HepG2 (cell line): Measurements from ENCODE around the gene ZNF615. TPM values are rescaled to one million over a fixed set of nuclear protein-coding genes. Genes with fewer than 3 reads are reported as not detected.

Experiments
- CREB3 ChIP-seq: sonication (generic); formaldehyde crosslinking; IDR thresholded peaks from 2 replicates; pipeline ENCODE4 v1.5.0; 2020; ENCODE audit warnings: missing genetic modification reagents
- DDIT3 ChIP-seq: sonication (generic); formaldehyde crosslinking; IDR thresholded peaks from 2 replicates; pipeline ENCODE4 v1.4.0; 2020; ENCODE audit warnings: mild to moderate bottlenecking, missing genetic modification reagents
- GPN1 ChIP-seq: sonication (generic); formaldehyde crosslinking; IDR thresholded peaks from 2 replicates; pipeline ENCODE4 v1.5.1; 2020; ENCODE audit warnings: missing genetic modification reagents, borderline replicate concordance
- HMG20A ChIP-seq: IDR thresholded peaks from 2 replicates; pipeline ENCODE4 v1.6.1; 2016; ENCODE audit warnings: borderline replicate concordance
- MEF2D ChIP-seq: sonication (generic); formaldehyde crosslinking; IDR thresholded peaks from 2 replicates; pipeline ENCODE4 v1.5.1; 2020; ENCODE audit warnings: mild to moderate bottlenecking, missing genetic modification reagents
- MIER3 ChIP-seq: IDR thresholded peaks from 2 replicates; pipeline ENCODE4 v1.6.1; 2016; ENCODE audit warnings: missing compliant biosample characterization, borderline replicate concordance
- PHF21A ChIP-seq: sonication (generic); formaldehyde crosslinking; IDR thresholded peaks from 2 replicates; pipeline ENCODE4 v1.5.0; 2020; ENCODE audit warnings: mild to moderate bottlenecking, missing genetic modification reagents
- ZMAT3 ChIP-seq: sonication (generic); formaldehyde crosslinking; conservative IDR thresholded peaks from 2 replicates; pipeline ENCODE4 v1.7.0; 2021; ENCODE audit warnings: missing genetic modification reagents
- ZMYM3 ChIP-seq: sonication (generic); formaldehyde crosslinking; IDR thresholded peaks from 2 replicates; pipeline ENCODE4 v1.5.1; 2020; ENCODE audit warnings: mild to moderate bottlenecking, missing genetic modification reagents
- ZNF331 ChIP-seq: sonication (generic); formaldehyde crosslinking; IDR thresholded peaks from 2 replicates; pipeline ENCODE4 v1.4.0; 2020; ENCODE audit warnings: missing genetic modification reagents
- ZNF33B ChIP-seq: sonication (generic); formaldehyde crosslinking; IDR thresholded peaks from 2 replicates; pipeline ENCODE4 v1.5.1; 2020; ENCODE audit warnings: mild to moderate bottlenecking, missing genetic modification reagents
- ZNF598 ChIP-seq: sonication (generic); formaldehyde crosslinking; IDR thresholded peaks from 2 replicates; pipeline ENCODE4 v1.5.1; 2020; ENCODE audit warnings: mild to moderate bottlenecking, missing genetic modification reagents, borderline replicate concordance
- ZNF704 ChIP-seq: sonication (generic); formaldehyde crosslinking; IDR thresholded peaks from 2 replicates; pipeline ENCODE4 v1.8.1; 2023; ENCODE audit warnings: mild to moderate bottlenecking, inconsistent platforms, moderate library complexity, missing genetic modification reagents, borderline replicate concordance
- ZNF737 ChIP-seq: sonication (generic); formaldehyde crosslinking; IDR thresholded peaks from 2 replicates; pipeline ENCODE4 v1.5.0; 2020; ENCODE audit warnings: missing genetic modification reagents, mild to moderate bottlenecking, borderline replicate concordance
- polyA plus RNA-seq, 8 experiments: library from polyadenylated mRNA; depleted of rRNA in 3 of 8; stranded (reverse) in 7 of 8; unstranded in 1 of 8; fragments of >200 nt; fragmentation: Illumina TruSeq in 4 of 8; extraction: Trizol in 4 of 8; gene quantifications; 2 replicates each; pipeline versions ENCODE4 v1.2.1 to v1.2.3, GENCODE V29; 2011 to 2016; ENCODE audit warnings: low read depth in 4 of 8, missing spikeins in 1 of 8, mixed read lengths in 1 of 8; ENCODE audit not compliant: insufficient read depth in 1 of 8
- total RNA-seq, 5 experiments: library from RNA; depleted of rRNA; stranded (reverse); fragments of >200 nt; fragmentation: Illumina TruSeq; extraction: Trizol; gene quantifications; 2 replicates each; pipeline ENCODE4 v1.2.3, GENCODE V29; 2016; ENCODE audit warnings: low read depth in 1 of 5
- TF ChIP-seq, protein P1 (sequence below): sonication (generic); formaldehyde crosslinking; IDR thresholded peaks from 2 replicates; pipeline ENCODE4 v1.4.0; 2020; ENCODE audit warnings: mild to moderate bottlenecking, missing genetic modification reagents
- TF ChIP-seq, protein P2 (sequence below): sonication (generic); formaldehyde crosslinking; IDR thresholded peaks from 2 replicates; pipeline ENCODE4 v1.5.0; 2020; ENCODE audit warnings: mild to moderate bottlenecking, missing genetic modification reagents

Gene ZNF615
- total and polyA plus RNA-seq, 2 of the 13 experiments (the other 11 are each of a cell fraction or from before 2014, with no cell fraction given): 5.2 to 7.8 TPM

DNA sequence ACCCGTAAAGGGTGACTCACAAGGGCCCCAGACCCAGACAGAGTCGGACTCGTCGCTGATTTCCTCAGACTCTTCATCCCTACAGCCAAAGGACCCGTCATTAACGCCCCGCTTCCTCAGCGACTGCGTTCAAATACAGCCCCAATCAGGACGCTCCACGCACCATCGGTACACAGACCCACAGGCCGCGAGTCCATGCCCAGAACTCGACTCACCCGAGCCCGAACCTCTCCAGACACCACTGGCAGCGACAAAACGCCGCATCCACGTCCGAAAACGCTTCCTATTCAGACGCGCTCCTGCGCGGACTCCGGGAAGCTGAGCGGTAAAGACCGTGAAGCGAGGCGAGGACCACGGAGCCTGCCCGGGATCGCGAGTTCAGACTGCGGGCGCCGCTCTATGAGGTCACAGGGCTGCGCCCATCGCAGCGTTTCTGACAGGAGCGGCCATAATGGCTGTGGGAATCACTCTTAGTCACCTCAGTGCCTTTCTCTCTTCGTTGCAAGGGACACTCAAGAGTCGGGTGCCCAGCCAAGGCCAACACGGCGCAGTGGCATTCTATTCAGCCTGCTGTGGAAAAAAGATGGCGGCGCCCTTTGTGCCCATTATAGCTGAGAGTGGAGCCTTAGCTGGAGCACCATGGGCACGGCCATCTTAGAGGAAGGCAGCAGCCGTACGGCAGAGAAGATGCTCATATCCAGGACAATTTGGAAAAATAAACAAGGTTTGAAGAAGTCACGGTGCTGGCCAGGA lies 20.2 kb upstream of the ZNF615 start, which contains the start of gene ZNF614 (continued):
- peak; percentile 67 for TF ChIP-seq MEF2D (CRISPR knock-in tag)
- TF ChIP-seq ZNF33B (CRISPR knock-in tag): no peak
- peak; percentile 75; the same call in 1 of the 2 replicates for TF ChIP-seq ZNF704
- no peak for TF ChIP-seq ZMYM3 (CRISPR knock-in tag)
- no peak for TF ChIP-seq GPN1
- TF ChIP-seq ZNF598 (CRISPR knock-in tag): peak; percentile 78; the same call in 1 of the 2 replicates
- no peak for TF ChIP-seq ZNF737 (CRISPR knock-in tag)
- peak; percentile 58 for TF ChIP-seq ZNF331 (CRISPR knock-in tag)
- TF ChIP-seq ZMAT3: 0 out of 2 replicates have a peak, but pooled peaks have one; percentile 50
- 0 out of 2 replicates have a peak, but pooled peaks have one; percentile 55 for TF ChIP-seq CREB3 (CRISPR knock-in tag)
- TF ChIP-seq, protein P1, sequence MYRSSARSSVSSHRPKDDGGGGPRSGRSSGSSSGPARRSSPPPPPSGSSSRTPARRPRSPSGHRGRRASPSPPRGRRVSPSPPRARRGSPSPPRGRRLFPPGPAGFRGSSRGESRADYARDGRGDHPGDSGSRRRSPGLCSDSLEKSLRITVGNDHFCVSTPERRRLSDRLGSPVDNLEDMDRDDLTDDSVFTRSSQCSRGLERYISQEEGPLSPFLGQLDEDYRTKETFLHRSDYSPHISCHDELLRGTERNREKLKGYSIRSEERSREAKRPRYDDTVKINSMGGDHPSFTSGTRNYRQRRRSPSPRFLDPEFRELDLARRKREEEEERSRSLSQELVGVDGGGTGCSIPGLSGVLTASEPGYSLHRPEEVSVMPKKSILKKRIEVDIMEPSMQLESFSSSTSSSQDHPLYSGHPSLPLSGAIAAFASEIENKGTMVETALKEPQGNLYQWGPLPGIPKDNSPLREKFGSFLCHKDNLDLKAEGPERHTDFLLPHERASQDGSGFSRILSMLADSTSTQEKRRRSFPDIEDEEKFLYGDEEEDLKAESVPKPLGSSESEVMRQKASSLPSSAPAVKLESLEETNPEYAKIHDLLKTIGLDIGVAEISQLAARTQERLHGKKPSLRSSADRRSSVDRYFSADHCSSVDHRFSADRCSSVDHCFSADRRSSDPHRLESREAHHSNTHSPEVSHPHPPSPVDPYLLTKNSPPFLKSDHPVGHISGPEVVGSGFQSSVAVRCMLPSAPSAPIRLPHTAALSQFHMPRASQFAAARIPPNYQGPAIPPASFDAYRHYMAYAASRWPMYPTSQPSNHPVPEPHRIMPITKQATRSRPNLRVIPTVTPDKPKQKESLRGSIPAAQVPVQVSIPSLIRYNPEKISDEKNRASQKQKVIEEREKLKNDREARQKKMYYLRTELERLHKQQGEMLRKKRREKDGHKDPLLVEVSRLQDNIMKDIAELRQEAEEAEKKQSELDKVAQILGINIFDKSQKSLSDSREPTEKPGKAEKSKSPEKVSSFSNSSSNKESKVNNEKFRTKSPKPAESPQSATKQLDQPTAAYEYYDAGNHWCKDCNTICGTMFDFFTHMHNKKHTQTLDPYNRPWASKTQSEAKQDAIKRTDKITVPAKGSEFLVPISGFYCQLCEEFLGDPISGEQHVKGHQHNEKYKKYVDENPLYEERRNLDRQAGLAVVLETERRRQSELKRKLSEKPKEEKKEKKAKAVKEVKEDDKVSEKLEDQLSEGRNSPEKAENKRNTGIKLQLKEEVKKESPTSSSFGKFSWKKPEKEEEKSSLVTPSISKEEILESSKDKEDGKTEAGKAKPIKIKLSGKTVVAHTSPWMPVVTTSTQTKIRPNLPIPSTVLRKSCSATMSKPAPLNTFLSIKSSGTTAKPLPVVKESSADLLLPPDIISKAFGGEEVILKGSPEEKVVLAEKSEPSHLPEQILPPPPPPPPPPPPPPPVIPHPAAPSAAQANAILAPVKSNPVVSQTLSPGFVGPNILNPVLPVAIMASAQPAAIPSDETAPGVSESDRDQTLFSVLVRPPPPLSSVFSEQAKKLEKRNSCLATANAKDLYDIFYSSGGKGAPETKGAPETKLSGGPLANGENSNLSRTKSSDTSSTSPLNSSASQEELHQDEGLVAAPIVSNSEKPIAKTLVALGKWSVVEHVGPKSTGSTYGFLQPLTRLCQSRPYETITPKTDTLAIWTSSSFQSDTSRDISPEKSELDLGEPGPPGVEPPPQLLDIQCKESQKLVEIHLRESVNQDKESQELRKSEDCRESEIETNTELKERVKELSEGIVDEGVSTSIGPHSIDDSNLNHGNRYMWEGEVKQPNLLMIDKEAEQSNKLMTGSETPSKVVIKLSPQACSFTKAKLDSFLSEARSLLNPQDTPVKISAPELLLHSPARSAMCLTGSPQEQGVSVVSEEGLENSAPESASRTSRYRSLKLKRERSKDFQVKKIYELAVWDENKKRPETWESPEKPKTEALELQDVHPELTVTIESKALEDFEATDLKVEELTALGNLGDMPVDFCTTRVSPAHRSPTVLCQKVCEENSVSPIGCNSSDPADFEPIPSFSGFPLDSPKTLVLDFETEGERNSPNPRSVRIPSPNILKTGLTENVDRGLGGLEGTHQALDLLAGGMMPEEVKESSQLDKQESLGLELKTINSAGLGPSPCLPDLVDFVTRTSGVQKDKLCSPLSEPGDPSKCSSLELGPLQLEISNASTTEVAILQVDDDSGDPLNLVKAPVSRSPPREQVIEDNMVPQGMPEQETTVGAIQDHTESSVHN: 0 out of 2 replicates have a peak, but pooled peaks have one; percentile 27
- peak; percentile 64; the same call in 1 of the 2 replicates for TF ChIP-seq MIER3 (CRISPR knock-in tag)
- TF ChIP-seq, protein P2, sequence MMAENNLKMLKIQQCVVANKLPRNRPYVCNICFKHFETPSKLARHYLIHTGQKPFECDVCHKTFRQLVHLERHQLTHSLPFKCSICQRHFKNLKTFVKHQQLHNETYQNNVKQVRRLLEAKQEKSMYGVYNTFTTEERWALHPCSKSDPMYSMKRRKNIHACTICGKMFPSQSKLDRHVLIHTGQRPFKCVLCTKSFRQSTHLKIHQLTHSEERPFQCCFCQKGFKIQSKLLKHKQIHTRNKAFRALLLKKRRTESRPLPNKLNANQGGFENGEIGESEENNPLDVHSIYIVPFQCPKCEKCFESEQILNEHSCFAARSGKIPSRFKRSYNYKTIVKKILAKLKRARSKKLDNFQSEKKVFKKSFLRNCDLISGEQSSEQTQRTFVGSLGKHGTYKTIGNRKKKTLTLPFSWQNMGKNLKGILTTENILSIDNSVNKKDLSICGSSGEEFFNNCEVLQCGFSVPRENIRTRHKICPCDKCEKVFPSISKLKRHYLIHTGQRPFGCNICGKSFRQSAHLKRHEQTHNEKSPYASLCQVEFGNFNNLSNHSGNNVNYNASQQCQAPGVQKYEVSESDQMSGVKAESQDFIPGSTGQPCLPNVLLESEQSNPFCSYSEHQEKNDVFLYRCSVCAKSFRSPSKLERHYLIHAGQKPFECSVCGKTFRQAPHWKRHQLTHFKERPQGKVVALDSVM (CRISPR knock-in tag): 0 out of 2 replicates have a peak, but pooled peaks have one; percentile 16
- no peak; the same call in 1 of the 2 replicates for TF ChIP-seq PHF21A (CRISPR knock-in tag)
- TF ChIP-seq DDIT3 (CRISPR knock-in tag): no peak
- no peak for TF ChIP-seq HMG20A (CRISPR knock-in tag)
